SK-N-SH treated with all-trans-retinoic acid at 6 μM for 48 hours (cell line): ENCODE results near the gene ADAP2.

Experiments used
- CSDC2 ChIP-seq: fragments of 250-450 bp; sonication (Bioruptor Pico); IDR thresholded peaks from 2 replicates; pipeline ENCODE4 v1.5.0; 2020; ENCODE audit warnings: mild to moderate bottlenecking, moderate library complexity
- TCF4 ChIP-seq: fragments of 250-450 bp; sonication (Bioruptor Pico); IDR thresholded peaks from 2 replicates; pipeline ENCODE4 v1.8.0; 2021; ENCODE audit warnings: mild to moderate bottlenecking, moderate library complexity, borderline replicate concordance
- ZC3H10 ChIP-seq: fragments of 250-450 bp; sonication (Bioruptor Pico); IDR thresholded peaks from 2 replicates; pipeline ENCODE4 v1.5.1; 2021; ENCODE audit warnings: mild to moderate bottlenecking, moderate library complexity
- ZNF565 ChIP-seq: fragments of 450-650 bp; formaldehyde crosslinking; conservative IDR thresholded peaks from 2 replicates; pipeline ENCODE4 v1.5.0; 2020; ENCODE audit warnings: low read depth, mild to moderate bottlenecking, moderate library complexity
- ZNF8 ChIP-seq: fragments of 450-650 bp; formaldehyde crosslinking; IDR thresholded peaks from 2 replicates; pipeline ENCODE4 v1.5.0; 2020; ENCODE audit warnings: mild to moderate bottlenecking, moderate library complexity

GRCh38 chr17:30894236-30894635, 27.5 kb upstream of the ADAP2 start:
- no peak for TF ChIP-seq ZNF565 (CRISPR knock-in tag)
- no peak for TF ChIP-seq CSDC2 (CRISPR knock-in tag)
- TF ChIP-seq TCF4 (CRISPR knock-in tag): no peak
- no peak for TF ChIP-seq ZC3H10 (CRISPR knock-in tag)
- no peak for TF ChIP-seq ZNF8
